GM12801 (cell line): ENCODE results near the gene IRX3.

Experiments used
- TF ChIP-seq, protein P1 (sequence below): IDR thresholded peaks from one replicate; pipeline ENCODE4 v1.5.1; 2011; ENCODE audit warnings: control low read depth; ENCODE audit not compliant: insufficient read length; ENCODE audit errors: extremely low read depth

Gene IRX3

DNA sequence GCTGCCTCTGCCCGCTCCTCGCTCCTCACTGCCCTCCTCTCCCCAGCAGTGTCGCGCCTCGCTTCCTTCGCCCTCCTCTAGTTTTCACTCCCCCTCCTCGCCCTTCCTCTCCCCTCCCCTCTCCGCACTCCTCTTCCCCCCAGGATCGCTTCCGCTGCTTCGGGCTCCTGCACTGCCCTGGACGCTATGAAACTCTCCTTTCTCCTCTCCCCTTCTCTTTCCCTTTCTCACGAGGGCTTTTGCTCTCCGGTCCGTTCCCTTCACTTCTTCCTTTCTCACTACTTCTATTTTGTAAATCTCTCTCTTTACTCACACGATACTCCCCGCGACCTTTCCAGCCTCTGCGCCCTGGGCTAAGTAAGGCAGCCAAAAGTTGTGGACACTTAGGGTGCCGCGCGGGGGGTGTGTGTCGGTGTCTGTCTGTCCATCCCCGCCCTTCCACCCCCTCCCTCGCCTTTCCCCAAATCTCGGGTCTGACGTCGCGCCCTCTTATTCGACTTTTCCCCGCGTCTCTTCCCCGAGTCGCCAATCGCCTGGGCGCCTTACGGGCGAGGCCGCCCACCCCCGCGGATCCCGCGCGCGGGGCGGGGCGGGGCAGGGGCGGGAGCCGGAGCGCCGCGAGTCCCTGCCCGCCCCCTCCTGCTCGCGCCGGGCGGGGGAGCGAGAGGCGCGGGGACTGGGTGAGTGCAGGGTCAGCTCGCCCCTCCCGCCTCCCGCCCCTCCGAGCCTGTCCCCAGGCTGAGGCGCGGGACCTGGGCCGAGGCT is at the start of gene IRX3:
Gene IRX3, minus strand, starts transcription at position 422 of the 765 bp plus-strand sequence. CDS start 737 bp downstream, outside the sequence.
- TF ChIP-seq, protein P1, sequence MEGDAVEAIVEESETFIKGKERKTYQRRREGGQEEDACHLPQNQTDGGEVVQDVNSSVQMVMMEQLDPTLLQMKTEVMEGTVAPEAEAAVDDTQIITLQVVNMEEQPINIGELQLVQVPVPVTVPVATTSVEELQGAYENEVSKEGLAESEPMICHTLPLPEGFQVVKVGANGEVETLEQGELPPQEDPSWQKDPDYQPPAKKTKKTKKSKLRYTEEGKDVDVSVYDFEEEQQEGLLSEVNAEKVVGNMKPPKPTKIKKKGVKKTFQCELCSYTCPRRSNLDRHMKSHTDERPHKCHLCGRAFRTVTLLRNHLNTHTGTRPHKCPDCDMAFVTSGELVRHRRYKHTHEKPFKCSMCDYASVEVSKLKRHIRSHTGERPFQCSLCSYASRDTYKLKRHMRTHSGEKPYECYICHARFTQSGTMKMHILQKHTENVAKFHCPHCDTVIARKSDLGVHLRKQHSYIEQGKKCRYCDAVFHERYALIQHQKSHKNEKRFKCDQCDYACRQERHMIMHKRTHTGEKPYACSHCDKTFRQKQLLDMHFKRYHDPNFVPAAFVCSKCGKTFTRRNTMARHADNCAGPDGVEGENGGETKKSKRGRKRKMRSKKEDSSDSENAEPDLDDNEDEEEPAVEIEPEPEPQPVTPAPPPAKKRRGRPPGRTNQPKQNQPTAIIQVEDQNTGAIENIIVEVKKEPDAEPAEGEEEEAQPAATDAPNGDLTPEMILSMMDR: no peak

DNA sequence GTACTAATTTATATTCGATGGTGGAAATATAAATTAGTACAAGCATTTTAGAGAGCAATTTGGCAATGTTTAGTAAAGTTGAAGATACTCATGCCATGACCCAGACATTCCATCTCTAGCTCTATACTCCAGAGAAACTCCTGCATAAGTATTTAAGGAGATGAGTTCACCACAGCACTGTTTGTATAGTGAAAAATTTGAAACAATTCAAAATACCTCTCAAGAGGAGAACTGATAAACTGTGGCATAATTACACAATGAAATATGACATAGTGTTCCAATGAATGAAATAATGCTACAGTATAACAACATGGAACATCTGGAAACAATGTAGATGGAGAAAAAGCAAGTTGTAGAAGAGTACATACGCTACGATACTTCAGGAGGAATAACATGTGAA is 48.6 kb upstream of the IRX3 start:
- TF ChIP-seq, protein P1: no peak

DNA sequence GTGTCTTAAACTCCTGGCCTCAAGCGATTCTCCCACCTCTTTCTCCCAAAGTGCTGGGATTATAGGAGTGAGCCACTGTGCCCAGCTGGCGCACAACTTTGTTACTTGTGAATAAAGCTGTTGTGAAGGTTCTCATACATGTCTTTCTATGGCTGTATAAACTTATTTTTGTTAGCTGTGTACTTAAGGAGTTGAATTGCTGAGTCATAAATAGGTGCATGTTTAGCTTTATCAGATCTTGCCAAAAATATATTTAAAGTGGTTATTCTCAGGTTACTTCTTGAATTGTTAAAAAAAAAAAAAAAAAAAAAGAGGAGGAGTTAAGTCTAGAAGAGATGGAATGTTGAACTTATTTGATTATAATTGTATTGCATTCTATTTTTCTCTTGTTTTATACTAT is 47.6 kb upstream of the IRX3 start:
- TF ChIP-seq, protein P1: no peak

DNA sequence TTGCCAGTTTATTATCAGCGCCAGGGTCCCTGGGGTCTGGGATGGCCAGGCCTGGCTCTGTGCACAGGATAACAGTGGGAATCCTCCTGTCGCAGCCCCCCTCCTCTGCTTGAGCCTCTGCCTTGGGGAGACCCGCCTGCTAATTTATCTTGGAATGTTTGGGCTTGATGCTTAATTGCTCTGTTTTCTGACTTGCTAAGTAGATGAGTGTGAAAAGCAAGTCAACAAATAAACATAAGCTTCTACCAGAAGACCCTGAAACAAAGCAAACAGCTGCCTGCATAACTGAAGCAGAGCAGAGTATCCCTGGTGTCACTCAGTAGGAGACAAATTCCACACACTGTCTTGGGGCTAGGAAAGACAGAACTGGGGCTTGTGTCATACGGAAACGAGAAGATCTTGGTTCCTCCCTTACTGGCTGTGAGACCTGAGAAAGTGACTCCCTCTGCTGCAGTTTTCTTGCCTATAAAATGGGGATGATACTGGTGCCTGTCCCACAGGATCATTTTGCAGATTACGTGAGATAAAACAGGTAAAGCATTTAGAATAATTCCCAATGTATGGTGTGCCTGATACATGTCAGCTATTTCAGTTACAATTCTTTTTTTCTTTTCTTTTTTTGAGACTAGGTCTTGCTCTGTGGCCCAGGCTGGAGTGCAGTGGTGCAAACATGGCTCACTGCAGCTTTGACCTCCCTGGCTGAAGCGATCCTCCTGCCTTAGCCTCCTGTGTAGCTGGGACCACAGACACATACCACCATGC is 44.8 kb upstream of the IRX3 start:
- TF ChIP-seq, protein P1: no peak

DNA sequence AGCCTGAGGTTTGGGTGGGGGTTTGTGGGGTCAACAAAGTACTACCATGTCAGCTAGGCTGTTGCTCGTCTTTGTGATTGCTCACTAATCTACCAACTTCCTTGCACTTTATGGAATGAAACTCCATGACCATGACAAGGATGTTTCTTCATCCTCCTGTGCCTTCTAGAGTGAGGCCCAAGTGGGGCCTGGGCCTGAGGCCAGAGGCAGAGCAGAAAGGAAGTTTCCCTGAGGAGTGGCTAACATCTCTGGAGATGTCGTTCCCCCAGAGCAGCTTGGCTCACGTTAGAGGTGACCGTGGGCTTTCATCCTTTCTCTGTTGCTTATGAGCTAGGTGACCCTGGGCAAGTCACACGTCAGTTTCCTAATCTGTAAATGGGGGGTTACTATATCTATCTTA is 41.0 kb upstream of the IRX3 start:
- TF ChIP-seq, protein P1: no peak

DNA sequence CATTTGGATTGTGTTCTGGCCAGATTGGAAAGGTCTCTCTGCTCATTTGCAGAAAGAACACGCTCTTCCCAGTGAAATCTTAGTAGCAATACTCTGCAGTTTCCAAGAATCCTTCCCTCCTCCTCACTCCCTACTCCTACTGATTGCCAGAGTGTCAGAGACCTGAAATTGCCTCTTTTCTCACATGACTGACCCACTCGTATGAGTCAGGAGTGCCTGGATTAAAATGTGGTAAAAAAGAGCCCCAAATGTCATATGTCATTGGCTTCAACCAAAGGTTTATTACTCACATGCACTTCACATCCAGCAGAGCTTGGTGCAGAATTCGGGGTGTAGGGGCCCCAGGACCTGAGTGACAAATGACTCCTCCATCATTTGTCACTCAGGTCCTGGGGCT is 39.7 kb upstream of the IRX3 start:
- TF ChIP-seq, protein P1: no peak

DNA sequence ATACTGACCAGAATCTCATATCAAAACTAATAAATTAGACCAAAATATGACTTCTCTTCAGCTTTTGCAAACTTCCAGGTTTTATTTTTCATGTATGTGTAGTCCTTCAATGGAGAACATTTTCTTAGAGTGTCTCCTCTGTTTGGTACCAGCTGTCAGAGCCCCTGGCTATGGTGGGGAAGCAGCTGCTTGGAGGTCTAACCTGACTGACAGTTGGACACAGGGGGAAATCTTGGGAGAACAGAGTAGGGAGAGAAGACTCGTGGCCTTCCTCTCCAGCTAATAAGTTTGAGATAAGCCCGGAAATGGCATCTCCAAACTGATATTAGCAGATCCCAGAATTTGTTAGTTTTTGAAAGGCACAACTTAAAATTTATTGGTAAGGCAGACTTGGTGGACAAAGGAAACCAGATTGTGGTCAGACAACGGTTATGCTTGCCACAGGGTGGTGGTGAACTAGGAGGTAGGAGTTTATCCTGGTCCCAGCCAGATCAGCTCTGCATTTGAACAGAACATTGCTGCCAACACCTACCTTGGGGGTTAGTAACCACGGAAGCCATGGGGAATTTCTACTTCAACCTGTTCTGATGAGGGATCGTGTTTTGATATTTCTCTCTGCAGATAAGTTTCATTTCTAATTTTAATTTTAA is 39.2 kb upstream of the IRX3 start:
- TF ChIP-seq, protein P1: no peak
